Activated CD8-positive, alpha-beta memory T cell treated with anti-CD3 and anti-CD28 coated beads, Interleukin-2, amount 50 U/mL, for 24 hours (primary cell): ENCODE measurements around the gene PDCD4.
A peak's percentile ranks its signal among the peaks of the same experiment; 100 is the strongest.

Experiments used
- DNase-seq: peaks from one replicate; pipeline ENCODE4 v3.0.0-alpha.2; 2020; ENCODE audit errors: extremely low read depth

The PDCD4 gene

GRCh38 chr10:110871298-110872084 lies at the start of gene PDCD4:
TSS of gene PDCD4 (plus strand) at chr10:110871928. CDS start at chr10:110876028, 4,100 bp downstream.
- DNase-seq, result peak; percentile 90

- DNase-seq, result no peak
These were observed 49.6 kb upstream of the PDCD4 start for GRCh38 chr10:110822035-110822711.

GRCh38 chr10:110822712-110823311 lies 48.9 kb upstream of the PDCD4 start:
- no peak for DNase-seq

- DNase-seq, result no peak
These were observed 47.6 kb upstream of the PDCD4 start for GRCh38 chr10:110824152-110824441.

GRCh38 chr10:110824660-110825059 lies 47.1 kb upstream of the PDCD4 start:
- DNase-seq, result no peak

GRCh38 chr10:110825508-110825907 lies 46.2 kb upstream of the PDCD4 start:
- no peak for DNase-seq

GRCh38 chr10:110827410-110827809 lies 44.3 kb upstream of the PDCD4 start:
- no peak for DNase-seq

- no peak for DNase-seq
These were observed 43.9 kb upstream of the PDCD4 start for GRCh38 chr10:110827875-110828274.

- no peak for DNase-seq
These were observed 43.2 kb upstream of the PDCD4 start for GRCh38 chr10:110828525-110828924.

- DNase-seq, result no peak
These were observed 41.9 kb upstream of the PDCD4 start for GRCh38 chr10:110829721-110830410.

GRCh38 chr10:110833234-110833940 lies 38.3 kb upstream of the PDCD4 start:
- DNase-seq, result no peak

GRCh38 chr10:110833941-110834628 lies 37.6 kb upstream of the PDCD4 start:
- no peak for DNase-seq

GRCh38 chr10:110834629-110835301 lies 37.0 kb upstream of the PDCD4 start:
- DNase-seq, result no peak

- DNase-seq, result no peak
These were observed 35.9 kb upstream of the PDCD4 start for GRCh38 chr10:110835841-110836240.

- DNase-seq, result no peak
These were observed 35.0 kb upstream of the PDCD4 start for GRCh38 chr10:110836706-110837105.

- DNase-seq, result no peak
These were observed 34.1 kb upstream of the PDCD4 start for GRCh38 chr10:110837418-110838171.

GRCh38 chr10:110840225-110840922 lies 31.4 kb upstream of the PDCD4 start:
- DNase-seq, result no peak

- no peak for DNase-seq
These were observed 30.8 kb upstream of the PDCD4 start for GRCh38 chr10:110840923-110841428.

GRCh38 chr10:110841767-110842267 lies 29.9 kb upstream of the PDCD4 start:
- no peak for DNase-seq
